Ecto neural progenitor cell (in vitro differentiated cells): ENCODE data around the gene BMP5.

Experiments used
- DNase-seq: peaks from one replicate; pipeline ENCODE4 v3.0.0-alpha.2; 2018; ENCODE audit warnings: low spot score

Gene BMP5

GRCh38 chr6:55872866-55873265, 2.5 kb downstream of the BMP5 start:
- DNase-seq: no peak

GRCh38 chr6:55870181-55870813, 5.1 kb downstream of the BMP5 start:
- no peak for DNase-seq

GRCh38 chr6:55869674-55870073, 5.7 kb downstream of the BMP5 start:
- no peak for DNase-seq

GRCh38 chr6:55868771-55869479, 6.5 kb downstream of the BMP5 start:
- no peak for DNase-seq

GRCh38 chr6:55868176-55868575, 7.2 kb downstream of the BMP5 start:
- DNase-seq: no peak

- no peak for DNase-seq
Measured at GRCh38 chr6:55866128-55866527, 9.3 kb downstream of the BMP5 start.

GRCh38 chr6:55853008-55854001, 22.1 kb downstream of the BMP5 start:
- DNase-seq: no peak

GRCh38 chr6:55841341-55841740, 34.0 kb downstream of the BMP5 start:
- no peak for DNase-seq

- DNase-seq: no peak
Measured at GRCh38 chr6:55839080-55839479, 36.3 kb downstream of the BMP5 start.

GRCh38 chr6:55836945-55837344, 38.4 kb downstream of the BMP5 start:
- DNase-seq: no peak

GRCh38 chr6:55836481-55836880, 38.9 kb downstream of the BMP5 start:
- DNase-seq: no peak

- no peak for DNase-seq
Measured at GRCh38 chr6:55835220-55835619, 40.2 kb downstream of the BMP5 start.

GRCh38 chr6:55833284-55833683, 42.1 kb downstream of the BMP5 start:
- no peak for DNase-seq

GRCh38 chr6:55827818-55828522, 47.4 kb downstream of the BMP5 start:
- DNase-seq: no peak

- no peak for DNase-seq
Measured at GRCh38 chr6:55826941-55827340, 48.4 kb downstream of the BMP5 start.

- DNase-seq: no peak
Measured at GRCh38 chr6:55825402-55826051, 49.9 kb downstream of the BMP5 start.

- DNase-seq: no peak
Measured at GRCh38 chr6:55822815-55823214, 52.6 kb downstream of the BMP5 start.

GRCh38 chr6:55822005-55822404, 53.4 kb downstream of the BMP5 start:
- no peak for DNase-seq

- DNase-seq: no peak
Measured at GRCh38 chr6:55820696-55821095, 54.7 kb downstream of the BMP5 start.

- no peak for DNase-seq
Measured at GRCh38 chr6:55819811-55820210, 55.6 kb downstream of the BMP5 start.

GRCh38 chr6:55818482-55818881, 56.9 kb downstream of the BMP5 start:
- DNase-seq: no peak

- no peak for DNase-seq
Measured at GRCh38 chr6:55812509-55812908, 62.9 kb downstream of the BMP5 start.
